Natural killer cell (primary cell): Measurements from ENCODE around the gene ZFP36L2. TPM values are rescaled to one million over a fixed set of nuclear protein-coding genes. Genes with fewer than 3 reads are reported as not detected.
"Not testable (repeated sequence)": the region's sequence is repeated elsewhere in the genome, so short reads cannot be mapped to it uniquely, and the experiment has no call there.

ENCODE experiments used
- ATAC-seq, 3 donors: fragments of 150-1000 bp in 2 of 3; fragments of 200-7000 bp in 1 of 3; cut with Tn5 transposase; 1 replicate in 1 of 3; 2 replicates in 2 of 3; pipeline ENCODE4 v1.10.0; 2021; ENCODE audit warnings: mild to moderate bottlenecking in 2 of 3, moderate library complexity in 2 of 3
- DNase-seq, 2 donors: peaks; one replicate each; pipeline versions ENCODE4 v3.0.0 to v3.0.0-alpha.2; 2013 to 2021; ENCODE audit warnings: mixed read lengths in 1 of 2
- H3K27ac ChIP-seq: one replicate; pipeline ENCODE4 v1.5.1; 2013; ENCODE audit warnings: mild to moderate bottlenecking, low read length
- H3K27me3 ChIP-seq: one replicate; pipeline ENCODE4 v1.6.1; 2013; ENCODE audit warnings: low read length; ENCODE audit not compliant: control insufficient read depth, insufficient read depth
- H3K36me3 ChIP-seq: one replicate; pipeline ENCODE4 v1.6.1; 2013; ENCODE audit warnings: low read length; ENCODE audit not compliant: control insufficient read depth, insufficient read depth
- H3K4me1 ChIP-seq: one replicate; pipeline ENCODE4 v1.6.1; 2013; ENCODE audit warnings: low read length; ENCODE audit not compliant: control insufficient read depth, insufficient read depth
- H3K4me3 ChIP-seq: one replicate; pipeline ENCODE4 v1.5.1; 2013; ENCODE audit warnings: low read length
- H3K9me3 ChIP-seq: one replicate; pipeline ENCODE4 v1.6.1; 2013; ENCODE audit warnings: low read length; ENCODE audit not compliant: control insufficient read depth, insufficient read depth
- H3K27ac Mint-ChIP-seq, 2 donors: one replicate each; pipeline ENCODE4 v1.8.0; 2022; ENCODE audit warnings: mild to moderate bottlenecking in 2 of 2, mixed read lengths in 2 of 2, moderate library complexity in 1 of 2
- H3K27me3 Mint-ChIP-seq, 2 donors: one replicate each; pipeline ENCODE4 v1.8.0; 2022; ENCODE audit warnings: low read depth in 2 of 2, mixed read lengths in 2 of 2
- H3K36me3 Mint-ChIP-seq: one replicate; pipeline ENCODE4 v1.8.0; 2022; ENCODE audit warnings: mixed read lengths
- H3K4me1 Mint-ChIP-seq, 2 donors: one replicate each; pipeline ENCODE4 v1.8.0; 2022; ENCODE audit warnings: mixed read lengths in 2 of 2
- H3K4me3 Mint-ChIP-seq: one replicate; pipeline ENCODE4 v1.8.0; 2022; ENCODE audit warnings: mild to moderate bottlenecking, moderate library complexity, mixed read lengths
- H3K9me3 Mint-ChIP-seq, 2 donors: one replicate each; pipeline ENCODE4 v1.8.0; 2022; ENCODE audit warnings: mixed read lengths in 2 of 2
- WGBS: methylation state at CpG from one replicate; pipeline ENCODE4 v1.1.7; 2013; ENCODE audit warnings: missing lambda C conversion rate; ENCODE audit not compliant: insufficient coverage; 5-methylcytosine and 5-hydroxymethylcytosine counted together
- intact Hi-C: fragments of 100-400 bp; cut with micrococcal nuclease; formaldehyde crosslinking; loops from one replicate; pipeline ENCODE4 v1.14.2; 2022
- total RNA-seq, 4 donors: library from RNA; stranded (reverse); fragments of 120-200 nt in 1 of 4; gene quantifications; one replicate each; pipeline versions ENCODE4 v1.2.3 to v1.2.4, GENCODE V29; 2013 to 2022
- TF ChIP-seq, protein P1 (sequence below): fragments of 200-600 bp; IDR thresholded peaks from one replicate; pipeline ENCODE4 v1.8.0; 2022; ENCODE audit warnings: antibody characterized with exemption

The ZFP36L2 gene
- total RNA-seq, 3 donors from 2014 or later (not counting 1 experiment from before 2014, with no cell fraction given) = 376 to 428 (median 418) TPM

DNA sequence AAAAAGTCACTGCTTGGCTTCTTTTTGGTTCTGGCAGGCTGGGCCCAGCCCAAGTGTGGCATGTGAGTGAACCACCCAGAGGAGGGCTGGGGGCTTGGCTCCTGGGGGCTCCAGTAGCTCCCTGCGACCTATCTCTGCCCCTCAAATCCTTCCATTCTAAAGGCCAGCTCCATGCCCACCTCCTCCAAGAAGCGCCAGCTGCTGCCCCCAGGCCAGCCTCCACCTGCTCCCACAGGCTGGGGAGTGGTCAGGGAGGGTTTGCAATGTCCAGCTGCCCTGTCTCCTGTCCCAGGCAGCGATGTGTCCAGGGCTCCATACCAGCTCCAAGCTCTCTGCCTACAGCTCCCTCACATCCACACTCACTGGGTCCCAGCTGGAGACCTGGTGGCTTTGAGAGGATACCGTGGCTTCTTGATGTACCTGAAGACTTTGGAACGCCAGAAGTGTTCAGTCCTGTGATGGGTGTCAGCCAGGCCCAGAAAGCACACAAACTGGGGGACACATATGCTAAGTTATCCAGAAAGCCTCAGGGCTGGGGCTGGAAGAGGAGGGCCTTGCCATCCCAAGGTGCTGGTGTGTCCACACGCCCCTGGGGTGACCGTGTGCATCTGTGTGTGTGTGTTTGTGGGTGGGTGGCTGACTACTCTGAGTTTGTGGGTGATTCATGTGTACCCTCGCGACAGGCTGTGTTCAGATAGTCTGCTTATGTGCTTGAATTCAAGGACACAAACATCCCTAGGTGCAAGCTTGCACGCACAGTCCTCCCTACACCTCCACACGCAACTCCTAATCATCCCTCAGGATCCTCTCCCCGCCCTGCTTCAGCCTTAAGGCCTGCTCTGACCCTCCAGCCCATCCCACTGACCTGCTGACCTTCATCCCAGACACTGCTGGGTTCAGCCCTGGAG is 33.4 kb downstream of the ZFP36L2 start:
- H3K36me3 ChIP-seq = no peaks in the 10 kb centered on the region
- no peak for ATAC-seq
- peak overlapping the region; percentile 95 for H3K27ac ChIP-seq
- no peak for DNase-seq
- no peak overlapping the region for H3K4me3 ChIP-seq
- Mint-ChIP-seq H3K27me3 (no peaks in the 10 kb centered on the region), H3K36me3 (no peaks in the 10 kb centered on the region), H3K4me1 (peaks cover 38 to 66% of the 10 kb centered on the region in 2 donors), H3K9me3 (peaks cover 0 to 2% of the 10 kb centered on the region in 2 donors), H3K27ac (peak overlapping the region; percentile 95 to 97), H3K4me3 (no peak overlapping the region)
- intact Hi-C loops = no loop called here
- H3K9me3 ChIP-seq = no peaks in the 10 kb centered on the region
- peaks cover 65% of the 10 kb centered on the region for H3K4me1 ChIP-seq
- WGBS = 81% methylated on average over 10 of the region's 12 CpGs
- H3K27me3 ChIP-seq = no peaks in the 10 kb centered on the region
- TF ChIP-seq, protein P1, sequence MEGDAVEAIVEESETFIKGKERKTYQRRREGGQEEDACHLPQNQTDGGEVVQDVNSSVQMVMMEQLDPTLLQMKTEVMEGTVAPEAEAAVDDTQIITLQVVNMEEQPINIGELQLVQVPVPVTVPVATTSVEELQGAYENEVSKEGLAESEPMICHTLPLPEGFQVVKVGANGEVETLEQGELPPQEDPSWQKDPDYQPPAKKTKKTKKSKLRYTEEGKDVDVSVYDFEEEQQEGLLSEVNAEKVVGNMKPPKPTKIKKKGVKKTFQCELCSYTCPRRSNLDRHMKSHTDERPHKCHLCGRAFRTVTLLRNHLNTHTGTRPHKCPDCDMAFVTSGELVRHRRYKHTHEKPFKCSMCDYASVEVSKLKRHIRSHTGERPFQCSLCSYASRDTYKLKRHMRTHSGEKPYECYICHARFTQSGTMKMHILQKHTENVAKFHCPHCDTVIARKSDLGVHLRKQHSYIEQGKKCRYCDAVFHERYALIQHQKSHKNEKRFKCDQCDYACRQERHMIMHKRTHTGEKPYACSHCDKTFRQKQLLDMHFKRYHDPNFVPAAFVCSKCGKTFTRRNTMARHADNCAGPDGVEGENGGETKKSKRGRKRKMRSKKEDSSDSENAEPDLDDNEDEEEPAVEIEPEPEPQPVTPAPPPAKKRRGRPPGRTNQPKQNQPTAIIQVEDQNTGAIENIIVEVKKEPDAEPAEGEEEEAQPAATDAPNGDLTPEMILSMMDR = no peak

DNA sequence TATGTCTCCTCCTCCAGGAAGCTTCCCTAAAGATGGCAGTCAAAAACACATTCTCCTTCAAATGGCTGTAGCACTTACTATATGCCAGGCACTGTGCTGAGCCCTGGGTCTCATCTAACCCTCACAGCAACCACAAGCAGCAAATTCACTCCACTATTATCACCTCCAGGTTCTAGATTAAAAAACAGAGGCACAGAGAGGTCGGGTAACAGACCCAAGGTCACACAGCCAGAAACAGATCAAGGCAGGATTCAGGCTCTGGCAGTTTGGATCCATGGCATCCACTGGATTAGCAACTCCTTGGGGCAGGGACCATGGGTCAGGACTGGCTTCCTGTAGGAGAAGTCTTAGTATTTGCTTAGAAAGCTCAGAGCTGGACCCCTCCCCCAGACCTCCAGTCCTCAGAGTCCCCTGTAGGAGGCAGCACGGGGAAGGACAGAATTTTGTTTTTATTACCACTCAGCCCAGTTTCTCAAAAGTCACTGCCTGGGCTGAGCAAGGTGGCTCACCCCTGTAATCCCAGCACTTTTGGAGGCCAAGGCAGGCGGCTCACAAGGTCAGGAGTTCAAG is 34.4 kb downstream of the ZFP36L2 start:
- peak in 1 of 2 donors; percentile 63 for DNase-seq
- Histone ChIP-seq H3K27me3 (no peaks in the 10 kb centered on the region), H3K9me3 (no peaks in the 10 kb centered on the region), H3K27ac (no peak overlapping the region), H3K36me3 (no peaks in the 10 kb centered on the region), H3K4me3 (no peak overlapping the region), H3K4me1 (peaks cover 55% of the 10 kb centered on the region)
- H3K4me3 Mint-ChIP-seq = no peak overlapping the region
- 83% methylated on average over 3 of the region's 3 CpGs for WGBS
- intact Hi-C loops = no loop called here
- peak overlapping the region; percentile 19 to 97 for H3K27ac Mint-ChIP-seq
- H3K4me1 Mint-ChIP-seq = peaks cover 32 to 65% of the 10 kb centered on the region in 2 donors
- no peaks in the 10 kb centered on the region for H3K36me3 Mint-ChIP-seq
- no peak for ATAC-seq
- H3K9me3 Mint-ChIP-seq = peaks cover 0 to 2% of the 10 kb centered on the region in 2 donors
- no peaks in the 10 kb centered on the region for H3K27me3 Mint-ChIP-seq
- TF ChIP-seq, protein P1 = peak; percentile 41

DNA sequence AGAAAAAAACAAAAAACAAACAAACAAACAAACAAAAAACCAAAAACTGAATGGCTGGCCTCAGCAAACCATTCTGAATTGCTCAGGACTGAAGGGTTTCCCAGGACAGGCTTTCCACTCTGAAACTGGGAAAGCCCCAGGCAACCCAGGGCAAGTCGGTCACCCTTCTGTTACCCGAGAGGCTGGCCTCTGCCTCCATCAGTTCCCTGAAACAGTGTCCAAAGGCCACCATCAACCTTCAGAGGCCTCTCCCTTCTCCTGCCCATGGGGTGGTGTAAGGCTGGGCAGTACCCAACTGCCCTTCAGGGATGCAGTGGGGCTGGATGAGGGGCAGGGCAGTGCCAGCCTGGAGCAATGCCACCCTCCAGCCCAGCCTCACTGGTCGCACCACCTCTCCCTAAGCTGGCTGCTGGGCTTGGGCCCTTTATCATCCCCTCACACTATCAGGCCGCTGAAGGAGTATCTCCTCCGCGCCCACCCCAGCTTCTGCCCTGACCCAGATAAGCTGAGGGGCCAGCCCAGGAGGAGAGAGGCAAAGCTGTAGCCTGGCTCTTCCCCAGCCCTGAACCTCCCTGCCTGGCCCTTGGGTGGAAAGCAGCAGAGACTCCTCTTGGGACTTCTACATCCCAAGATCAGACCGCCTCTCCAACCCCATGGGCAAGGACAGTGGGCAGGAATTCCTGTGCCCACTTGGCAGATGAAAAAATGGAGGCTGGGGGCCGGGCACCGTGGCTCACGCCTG is 35.9 kb downstream of the ZFP36L2 start:
- no peak overlapping the region for H3K27ac Mint-ChIP-seq
- H3K36me3 Mint-ChIP-seq = no peaks in the 10 kb centered on the region
- H3K4me3 Mint-ChIP-seq = no peak overlapping the region
- intact Hi-C loops = no loop called here
- no peaks in the 10 kb centered on the region for H3K36me3 ChIP-seq
- no peaks in the 10 kb centered on the region for H3K9me3 Mint-ChIP-seq
- DNase-seq (no peak), ATAC-seq (no peak)
- no peaks in the 10 kb centered on the region for H3K27me3 Mint-ChIP-seq
- no peak overlapping the region for H3K27ac ChIP-seq
- peaks cover 43% of the 10 kb centered on the region for H3K4me1 ChIP-seq
- no peaks in the 10 kb centered on the region for H3K9me3 ChIP-seq
- TF ChIP-seq, protein P1 = no peak
- H3K27me3 ChIP-seq = no peaks in the 10 kb centered on the region
- WGBS = 96% methylated on average over 10 of the region's 10 CpGs
- H3K4me1 Mint-ChIP-seq = peaks cover 29 to 60% of the 10 kb centered on the region in 2 donors
- H3K4me3 ChIP-seq = no peak overlapping the region

DNA sequence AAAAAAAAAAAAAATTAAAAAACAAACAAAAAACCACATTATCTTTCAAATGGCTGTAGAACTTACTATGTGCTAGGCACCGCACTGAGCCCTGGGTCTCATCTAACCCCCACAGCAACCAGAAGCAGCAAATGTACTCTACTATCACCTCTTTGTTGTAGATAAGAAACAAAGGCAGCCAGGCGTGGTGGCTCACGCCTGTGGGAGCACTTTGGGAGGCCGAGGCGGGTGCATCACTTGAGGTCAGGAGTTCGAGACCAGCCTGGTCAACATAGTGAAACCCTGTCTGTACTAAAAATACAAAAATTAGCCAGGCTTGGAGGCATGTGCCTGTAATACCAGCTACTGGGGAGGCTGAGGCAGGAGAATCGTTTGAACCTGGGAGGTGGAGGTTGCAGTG is 36.5 kb downstream of the ZFP36L2 start:
- H3K27me3 Mint-ChIP-seq, H3K36me3 ChIP-seq, H3K9me3 ChIP-seq, DNase-seq, H3K4me3 ChIP-seq, ATAC-seq, H3K9me3 Mint-ChIP-seq, H3K27ac ChIP-seq, H3K36me3 Mint-ChIP-seq, intact Hi-C loops, H3K27me3 ChIP-seq, H3K4me3 Mint-ChIP-seq, H3K27ac Mint-ChIP-seq: not testable (repeated sequence)
- H3K4me1 Mint-ChIP-seq = peaks cover 24 to 58% of the 10 kb centered on the region in 2 donors
- 89% methylated on average over 7 of the region's 7 CpGs for WGBS
- peaks cover 41% of the 10 kb centered on the region for H3K4me1 ChIP-seq
